HepG2 (cell line): ENCODE data around the gene CYP2W1. TPM values are rescaled to one million over a fixed set of nuclear protein-coding genes. Genes with fewer than 3 reads are reported as not detected.

Experiments used
- HES4 ChIP-seq: sonication (generic); formaldehyde crosslinking; IDR thresholded peaks from 2 replicates; pipeline ENCODE4 v1.9.0; 2021; ENCODE audit warnings: mild to moderate bottlenecking, missing genetic modification reagents, borderline replicate concordance
- HNRNPLL ChIP-seq: fragments of 200-400 bp; formaldehyde crosslinking; IDR thresholded peaks from 2 replicates; pipeline ENCODE4 v1.6.1; 2017; ENCODE audit warnings: mild to moderate bottlenecking, low read depth, low read length; ENCODE audit not compliant: poor library complexity, severe bottlenecking
- KAT2B ChIP-seq: fragments of 150-350 bp; IDR thresholded peaks from 2 replicates; pipeline ENCODE4 v1.6.1; 2014; ENCODE audit warnings: low read depth, low read length, borderline replicate concordance
- KLF9 ChIP-seq: IDR thresholded peaks from 2 replicates; pipeline ENCODE4 v1.6.1; 2016; ENCODE audit warnings: low read depth
- MAFG ChIP-seq: sonication (generic); formaldehyde crosslinking; IDR thresholded peaks from 2 replicates; pipeline ENCODE4 v1.5.1; 2020; ENCODE audit warnings: mild to moderate bottlenecking, missing genetic modification reagents
- MTF2 ChIP-seq: sonication (generic); formaldehyde crosslinking; IDR thresholded peaks from 2 replicates; pipeline ENCODE4 v1.5.0; 2020; ENCODE audit warnings: missing genetic modification reagents, borderline replicate concordance
- MXD3 ChIP-seq: IDR thresholded peaks from 2 replicates; pipeline ENCODE4 v1.6.1; 2016; ENCODE audit warnings: mild to moderate bottlenecking, missing biosample characterization, missing genetic modification reagents
- ONECUT2 ChIP-seq: sonication (generic); formaldehyde crosslinking; IDR thresholded peaks from 2 replicates; pipeline ENCODE4 v1.4.0; 2020; ENCODE audit warnings: missing genetic modification reagents
- PHF5A ChIP-seq: IDR thresholded peaks from one replicate; pipeline ENCODE4 v1.6.1; 2018; ENCODE audit warnings: low read depth, missing genetic modification reagents; ENCODE audit not compliant: unreplicated experiment
- PPARG ChIP-seq: conservative IDR thresholded peaks from 2 replicates; pipeline ENCODE4 v1.6.1; 2016; ENCODE audit warnings: missing biosample characterization, missing genetic modification reagents
- PTBP1 ChIP-seq: fragments of 200-400 bp; formaldehyde crosslinking; IDR thresholded peaks from 2 replicates; pipeline ENCODE4 v1.6.1; 2018; ENCODE audit warnings: low read length, low read depth; ENCODE audit not compliant: poor library complexity, severe bottlenecking
- SNRNP70 ChIP-seq: fragments of 200-400 bp; formaldehyde crosslinking; IDR thresholded peaks from 2 replicates; pipeline ENCODE4 v1.6.1; 2017; ENCODE audit warnings: mild to moderate bottlenecking, low read depth, low read length, moderate library complexity
- TSC22D2 ChIP-seq: sonication (generic); formaldehyde crosslinking; IDR thresholded peaks from 2 replicates; pipeline ENCODE4 v1.5.1; 2020; ENCODE audit warnings: missing genetic modification reagents, mild to moderate bottlenecking, borderline replicate concordance
- ZBTB3 ChIP-seq: sonication (generic); formaldehyde crosslinking; IDR thresholded peaks from 2 replicates; pipeline ENCODE4 v1.4.0; 2020; ENCODE audit warnings: low read depth, mild to moderate bottlenecking, moderate library complexity, missing genetic modification reagents, borderline replicate concordance
- ZBTB37 ChIP-seq: sonication (generic); formaldehyde crosslinking; IDR thresholded peaks from 2 replicates; pipeline ENCODE4 v1.4.0; 2020; ENCODE audit warnings: mild to moderate bottlenecking, missing genetic modification reagents
- ZBTB43 ChIP-seq: sonication (generic); formaldehyde crosslinking; conservative IDR thresholded peaks from 2 replicates; pipeline ENCODE4 v1.4.0; 2020; ENCODE audit warnings: missing genetic modification reagents
- ZNF331 ChIP-seq: sonication (generic); formaldehyde crosslinking; IDR thresholded peaks from 2 replicates; pipeline ENCODE4 v1.4.0; 2020; ENCODE audit warnings: missing genetic modification reagents
- ZNF724P ChIP-seq: sonication (generic); formaldehyde crosslinking; IDR thresholded peaks from 2 replicates; pipeline ENCODE4 v1.8.0; 2022; ENCODE audit warnings: missing genetic modification reagents, borderline replicate concordance
- ZNF737 ChIP-seq: sonication (generic); formaldehyde crosslinking; IDR thresholded peaks from 2 replicates; pipeline ENCODE4 v1.5.0; 2020; ENCODE audit warnings: missing genetic modification reagents, mild to moderate bottlenecking, borderline replicate concordance
- ZNF746 ChIP-seq: sonication (generic); formaldehyde crosslinking; IDR thresholded peaks from 2 replicates; pipeline ENCODE4 v1.8.0; 2022; ENCODE audit warnings: mild to moderate bottlenecking, missing genetic modification reagents
- ZNF770 ChIP-seq: sonication (generic); formaldehyde crosslinking; IDR thresholded peaks from 2 replicates; pipeline ENCODE4 v1.5.0; 2020; ENCODE audit warnings: mild to moderate bottlenecking, missing genetic modification reagents
- polyA plus RNA-seq, 8 experiments: library from polyadenylated mRNA; depleted of rRNA in 3 of 8; stranded (reverse) in 7 of 8; unstranded in 1 of 8; fragments of >200 nt; fragmentation: Illumina TruSeq in 4 of 8; extraction: Trizol in 4 of 8; gene quantifications; 2 replicates each; pipeline versions ENCODE4 v1.2.1 to v1.2.3, GENCODE V29; 2011 to 2016; ENCODE audit warnings: low read depth in 4 of 8, missing spikeins in 1 of 8, mixed read lengths in 1 of 8; ENCODE audit not compliant: insufficient read depth in 1 of 8
- total RNA-seq, 5 experiments: library from RNA; depleted of rRNA; stranded (reverse); fragments of >200 nt; fragmentation: Illumina TruSeq; extraction: Trizol; gene quantifications; 2 replicates each; pipeline ENCODE4 v1.2.3, GENCODE V29; 2016; ENCODE audit warnings: low read depth in 1 of 5

Gene CYP2W1
- total and polyA plus RNA-seq, 2 of the 13 experiments (the other 11 are each of a cell fraction or from before 2014, with no cell fraction given) = 19.5 to 31.7 TPM

GRCh38 chr7:983004-983615 is at the start of gene CYP2W1 (continued):
- TF ChIP-seq ZNF770 (CRISPR knock-in tag) (no peak), ZNF746 (CRISPR knock-in tag) (no peak; the same call in 1 of the 2 replicates), PTBP1 (no peak), ZBTB3 (CRISPR knock-in tag) (no peak), ONECUT2 (no peak), HNRNPLL (no peak), SNRNP70 (no peak), PHF5A (peak; percentile 38), ZNF331 (CRISPR knock-in tag) (peak; percentile 64; the same call in 1 of the 2 replicates), PPARG (CRISPR knock-in tag) (no peak), MAFG (CRISPR knock-in tag) (no peak), ZBTB37 (CRISPR knock-in tag) (no peak), HES4 (CRISPR knock-in tag) (no peak; the same call in 1 of the 2 replicates), MXD3 (CRISPR knock-in tag) (peak; percentile 75), MTF2 (0 out of 2 replicates have a peak, but pooled peaks have one; percentile 31), KAT2B (no peak), TSC22D2 (CRISPR knock-in tag) (no peak; the same call in none of the 2 replicates), KLF9 (CRISPR knock-in tag) (no peak), ZNF724P (CRISPR knock-in tag) (no peak), ZNF737 (CRISPR knock-in tag) (no peak), ZBTB43 (no peak)
